OCI-LY7 (cell line): Measurements from ENCODE around the gene SLC2A5.

Source experiments
- EZH2phosphoT487 ChIP-seq: fragments of 200-600 bp; sonication (generic); IDR thresholded peaks from 2 replicates; pipeline ENCODE4 v1.6.1; 2018; ENCODE audit warnings: low read depth, borderline replicate concordance, mild to moderate bottlenecking, mixed run types, antibody characterized with exemption, low read length, moderate library complexity, mixed read lengths
- TF ChIP-seq, protein P1 (sequence below): fragments of 200-600 bp; sonication (generic); conservative IDR thresholded peaks from 2 replicates; pipeline ENCODE4 v1.5.1; 2014; ENCODE audit warnings: mild to moderate bottlenecking, antibody characterized with exemption, low read length, moderate library complexity, mixed read lengths

DNA sequence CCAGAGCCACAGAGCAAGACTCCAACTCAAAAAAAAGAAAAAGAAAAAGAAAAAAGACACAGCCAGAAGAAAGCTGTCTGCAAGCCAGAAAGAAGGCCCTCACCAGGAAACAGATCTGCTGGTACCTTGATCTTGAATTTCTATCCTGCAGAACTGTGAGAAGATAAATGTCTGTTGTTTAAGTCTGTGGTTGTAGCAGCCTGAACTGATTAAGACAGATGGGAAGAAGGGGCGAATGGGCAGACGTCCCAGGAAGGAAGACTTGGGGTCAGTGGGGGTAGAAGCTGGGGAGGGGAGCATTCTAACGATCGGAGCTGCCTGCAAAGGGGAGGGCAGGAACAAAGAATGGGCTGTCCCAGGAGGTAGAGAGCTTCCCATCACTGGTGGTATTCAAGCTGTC, 49.5 kb downstream of the SLC2A5 start:
- TF ChIP-seq, protein P1, sequence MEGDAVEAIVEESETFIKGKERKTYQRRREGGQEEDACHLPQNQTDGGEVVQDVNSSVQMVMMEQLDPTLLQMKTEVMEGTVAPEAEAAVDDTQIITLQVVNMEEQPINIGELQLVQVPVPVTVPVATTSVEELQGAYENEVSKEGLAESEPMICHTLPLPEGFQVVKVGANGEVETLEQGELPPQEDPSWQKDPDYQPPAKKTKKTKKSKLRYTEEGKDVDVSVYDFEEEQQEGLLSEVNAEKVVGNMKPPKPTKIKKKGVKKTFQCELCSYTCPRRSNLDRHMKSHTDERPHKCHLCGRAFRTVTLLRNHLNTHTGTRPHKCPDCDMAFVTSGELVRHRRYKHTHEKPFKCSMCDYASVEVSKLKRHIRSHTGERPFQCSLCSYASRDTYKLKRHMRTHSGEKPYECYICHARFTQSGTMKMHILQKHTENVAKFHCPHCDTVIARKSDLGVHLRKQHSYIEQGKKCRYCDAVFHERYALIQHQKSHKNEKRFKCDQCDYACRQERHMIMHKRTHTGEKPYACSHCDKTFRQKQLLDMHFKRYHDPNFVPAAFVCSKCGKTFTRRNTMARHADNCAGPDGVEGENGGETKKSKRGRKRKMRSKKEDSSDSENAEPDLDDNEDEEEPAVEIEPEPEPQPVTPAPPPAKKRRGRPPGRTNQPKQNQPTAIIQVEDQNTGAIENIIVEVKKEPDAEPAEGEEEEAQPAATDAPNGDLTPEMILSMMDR = no peak
- TF ChIP-seq EZH2phosphoT487 = no peak
